Measurements from ENCODE around the gene PRXL2B. TPM values are rescaled to one million over a fixed set of nuclear protein-coding genes. Genes with fewer than 3 reads are reported as not detected.

Gene PRXL2B
- total RNA-seq, 1 experiment from 2014 or later, result 32.2 TPM

DNA sequence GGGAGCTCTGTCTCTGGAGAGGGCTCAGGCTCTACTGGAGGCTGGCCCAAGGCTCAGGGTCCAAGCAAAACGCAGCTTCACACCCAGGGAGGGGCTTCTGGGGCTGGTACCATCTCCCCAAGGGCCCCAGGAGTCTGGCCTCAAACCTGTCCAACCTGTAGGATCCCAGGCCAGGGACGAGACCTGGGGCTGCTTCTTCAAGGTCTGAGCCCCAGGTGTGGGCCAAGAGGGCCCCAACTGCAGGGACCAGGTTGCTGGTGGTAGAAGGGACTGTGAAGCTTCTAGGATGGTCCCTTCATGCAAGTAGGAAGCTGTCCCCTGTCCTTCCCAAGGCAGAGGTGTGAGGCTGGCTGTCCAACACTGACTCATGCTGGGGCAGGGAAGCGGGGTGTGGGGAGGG is 54.0 kb downstream of the PRXL2B start (continued):
- TF ChIP-seq, protein P1, sequence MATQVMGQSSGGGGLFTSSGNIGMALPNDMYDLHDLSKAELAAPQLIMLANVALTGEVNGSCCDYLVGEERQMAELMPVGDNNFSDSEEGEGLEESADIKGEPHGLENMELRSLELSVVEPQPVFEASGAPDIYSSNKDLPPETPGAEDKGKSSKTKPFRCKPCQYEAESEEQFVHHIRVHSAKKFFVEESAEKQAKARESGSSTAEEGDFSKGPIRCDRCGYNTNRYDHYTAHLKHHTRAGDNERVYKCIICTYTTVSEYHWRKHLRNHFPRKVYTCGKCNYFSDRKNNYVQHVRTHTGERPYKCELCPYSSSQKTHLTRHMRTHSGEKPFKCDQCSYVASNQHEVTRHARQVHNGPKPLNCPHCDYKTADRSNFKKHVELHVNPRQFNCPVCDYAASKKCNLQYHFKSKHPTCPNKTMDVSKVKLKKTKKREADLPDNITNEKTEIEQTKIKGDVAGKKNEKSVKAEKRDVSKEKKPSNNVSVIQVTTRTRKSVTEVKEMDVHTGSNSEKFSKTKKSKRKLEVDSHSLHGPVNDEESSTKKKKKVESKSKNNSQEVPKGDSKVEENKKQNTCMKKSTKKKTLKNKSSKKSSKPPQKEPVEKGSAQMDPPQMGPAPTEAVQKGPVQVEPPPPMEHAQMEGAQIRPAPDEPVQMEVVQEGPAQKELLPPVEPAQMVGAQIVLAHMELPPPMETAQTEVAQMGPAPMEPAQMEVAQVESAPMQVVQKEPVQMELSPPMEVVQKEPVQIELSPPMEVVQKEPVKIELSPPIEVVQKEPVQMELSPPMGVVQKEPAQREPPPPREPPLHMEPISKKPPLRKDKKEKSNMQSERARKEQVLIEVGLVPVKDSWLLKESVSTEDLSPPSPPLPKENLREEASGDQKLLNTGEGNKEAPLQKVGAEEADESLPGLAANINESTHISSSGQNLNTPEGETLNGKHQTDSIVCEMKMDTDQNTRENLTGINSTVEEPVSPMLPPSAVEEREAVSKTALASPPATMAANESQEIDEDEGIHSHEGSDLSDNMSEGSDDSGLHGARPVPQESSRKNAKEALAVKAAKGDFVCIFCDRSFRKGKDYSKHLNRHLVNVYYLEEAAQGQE (IDR thresholded peaks at IDR 0.05; ENCODE audit: low read depth), result no peak
- TF ChIP-seq TCF7L2 (IDR thresholded peaks at IDR 0.05; ENCODE audit: borderline replicate concordance, extremely low read depth, insufficient read depth, insufficient read length) (no peak), SIN3A (IDR thresholded peaks at IDR 0.05; ENCODE audit: low read depth) (no peak), EZH2phosphoT487 (IDR thresholded peaks at IDR 0.05; ENCODE audit: borderline replicate concordance) (no peak), CEBPB (IDR thresholded peaks at IDR 0.05; ENCODE audit: low read depth) (no peak), ZNF274 (IDR thresholded peaks at IDR 0.05; ENCODE audit: low read depth, low read length) (no peak), SRF (IDR thresholded peaks at IDR 0.05; ENCODE audit: low read depth) (no peak), EGR1 (IDR thresholded peaks at IDR 0.05; ENCODE audit: low read depth) (no peak), JUND (IDR thresholded peaks at IDR 0.05) (no peak)
- TF ChIP-seq, protein P2, sequence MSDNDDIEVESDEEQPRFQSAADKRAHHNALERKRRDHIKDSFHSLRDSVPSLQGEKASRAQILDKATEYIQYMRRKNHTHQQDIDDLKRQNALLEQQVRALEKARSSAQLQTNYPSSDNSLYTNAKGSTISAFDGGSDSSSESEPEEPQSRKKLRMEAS (IDR thresholded peaks at IDR 0.05), result no peak

Other genes with a start within 250 kb of the PRXL2B start
- gene MORN1, start 195.2 kb upstream of the PRXL2B start, total RNA-seq (2021; ENCODE audit: unreplicated experiment), result 21.4 TPM
- 155 TPM for gene RER1, start 194.9 kb upstream of the PRXL2B start, total RNA-seq (2021; ENCODE audit: unreplicated experiment)
- gene PEX10, start 174.2 kb upstream of the PRXL2B start, total RNA-seq (2021; ENCODE audit: unreplicated experiment), result 27.9 TPM
- gene PLCH2, start 110.5 kb upstream of the PRXL2B start, total RNA-seq (2021; ENCODE audit: unreplicated experiment), result 2.0 TPM
- gene PANK4, start 60.2 kb upstream of the PRXL2B start, total RNA-seq (2021; ENCODE audit: unreplicated experiment), result 38.5 TPM
- not detected for gene HES5, start 56.5 kb upstream of the PRXL2B start, total RNA-seq (2021; ENCODE audit: unreplicated experiment)
- 0.66 TPM for gene TNFRSF14, start 30.4 kb upstream of the PRXL2B start, total RNA-seq (2021; ENCODE audit: unreplicated experiment)
- gene MMEL1, start 46.2 kb downstream of the PRXL2B start, total RNA-seq (2021; ENCODE audit: unreplicated experiment), result 2.7 TPM
- 1.3 TPM for gene TTC34, start 214.9 kb downstream of the PRXL2B start, total RNA-seq (2021; ENCODE audit: unreplicated experiment)

All from HCT116 (cell line).